GM20431 (cell line): ENCODE measurements around the gene ZNF230.

ENCODE experiments used
- in situ Hi-C: fragments of 300-500 bp; cut with MseI, MboI; formaldehyde crosslinking; loops from one replicate; pipeline ENCODE4 v1.15.0; 2020; ENCODE audit warnings: low sequenced_read_pairs; ENCODE audit not compliant: unreplicated experiment

The ZNF230 gene

DNA sequence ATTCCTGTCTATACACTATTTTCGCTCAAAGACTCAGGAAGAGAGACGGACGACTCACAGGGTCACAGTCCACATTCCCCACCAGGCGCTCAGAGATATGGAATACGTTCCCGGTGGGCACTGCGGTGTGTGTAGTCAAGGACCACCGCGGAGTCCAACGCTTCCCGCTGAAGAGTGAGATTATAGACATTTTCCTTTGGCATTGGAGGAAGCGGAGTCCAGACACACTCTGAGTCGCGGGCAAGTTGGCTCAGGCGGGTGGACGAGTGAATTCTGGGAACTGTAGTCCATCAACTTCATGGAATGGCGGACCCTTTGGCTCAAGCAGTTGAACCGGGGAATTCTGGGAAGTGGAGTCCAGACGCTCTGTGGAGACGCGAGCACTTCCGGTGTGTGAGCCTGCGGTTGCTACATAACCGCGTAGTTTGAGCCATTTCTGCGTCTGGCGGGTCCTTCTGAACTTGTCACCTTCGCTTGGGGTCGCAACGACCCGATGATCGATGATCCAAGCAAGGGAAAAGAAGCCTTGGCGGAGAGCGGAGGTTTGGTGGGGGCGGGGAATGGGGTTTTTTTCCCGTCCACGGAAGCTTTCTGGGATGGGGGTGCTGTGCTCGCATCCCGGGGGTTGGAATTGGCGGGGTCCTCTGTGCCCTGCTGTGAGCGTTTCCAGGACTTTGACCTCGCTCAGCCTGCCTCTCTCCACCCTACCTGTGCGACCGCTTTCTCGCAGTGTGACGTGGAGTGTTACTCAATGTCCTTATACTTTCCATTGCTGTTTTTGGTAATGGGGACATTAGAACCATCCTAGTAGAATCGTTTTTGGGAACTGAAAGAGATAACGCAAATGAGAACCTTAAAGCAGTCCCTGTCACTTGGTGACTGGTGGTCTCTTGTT lies at the start of gene ZNF230:
ZNF230 (plus strand) TSS at position 392 of the 895 bp plus-strand sequence. CDS start 4,122 bp downstream, outside the sequence.
- in situ Hi-C loops = no loop called here

DNA sequence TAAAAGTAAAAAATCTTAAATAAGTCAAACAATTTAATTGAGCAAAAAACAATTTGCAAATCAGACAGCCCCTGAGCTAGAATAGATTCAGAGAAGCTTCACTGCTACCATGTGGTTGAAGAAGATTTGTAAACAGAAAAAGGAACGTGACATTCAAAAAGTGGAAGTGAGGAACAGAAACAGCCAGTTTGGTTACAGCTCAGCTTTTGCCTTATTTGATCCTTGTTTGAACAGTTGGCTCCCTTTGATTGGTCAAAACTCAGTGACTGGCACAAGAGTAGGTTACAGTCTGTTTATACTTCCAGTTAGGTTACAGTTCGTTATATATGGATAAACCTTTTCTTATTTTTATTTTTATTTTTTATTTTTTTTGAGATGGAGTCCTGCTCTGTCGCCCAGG lies 45.9 kb upstream of the ZNF230 start:
- in situ Hi-C loops = no loop called here

DNA sequence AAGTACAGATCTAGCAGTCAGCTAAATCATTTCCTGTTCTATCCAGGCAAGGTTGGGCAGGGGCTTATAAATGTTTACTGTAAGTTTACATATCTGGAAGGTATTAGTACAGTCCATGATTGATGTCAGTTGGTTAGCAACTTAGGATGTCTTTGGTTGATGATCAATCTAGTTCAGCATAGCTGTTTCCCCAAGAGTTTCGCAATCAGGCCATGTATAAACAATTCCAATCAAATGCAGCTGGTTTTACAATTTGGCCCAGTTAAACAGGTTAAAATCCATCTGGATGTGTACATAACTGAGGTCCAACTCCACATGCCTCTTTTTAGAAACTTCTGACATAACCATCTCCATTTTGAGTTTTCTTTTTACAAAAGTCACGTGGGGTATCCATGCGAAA lies 44.9 kb upstream of the ZNF230 start:
- in situ Hi-C loops = no loop called here

DNA sequence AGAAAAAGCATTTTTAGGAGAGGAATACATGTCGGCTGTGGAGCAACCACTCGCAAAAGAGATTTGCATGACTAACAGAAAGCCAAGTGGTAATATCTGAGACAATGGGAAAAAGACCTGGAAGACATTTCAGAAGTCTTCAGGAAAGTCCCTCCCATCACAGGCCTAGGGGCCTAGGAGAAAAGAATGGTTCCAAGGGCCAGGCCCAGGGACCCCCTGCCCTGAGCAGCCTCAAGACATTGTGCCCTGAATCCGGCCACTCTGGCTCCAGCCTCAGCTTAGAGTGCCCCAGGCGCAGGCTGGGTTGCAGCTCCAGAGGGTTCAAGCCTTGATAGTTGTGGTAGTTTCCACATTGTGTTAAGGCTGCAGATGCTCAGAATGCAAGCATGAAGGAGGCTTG lies 42.3 kb upstream of the ZNF230 start:
- in situ Hi-C loops = no loop called here

DNA sequence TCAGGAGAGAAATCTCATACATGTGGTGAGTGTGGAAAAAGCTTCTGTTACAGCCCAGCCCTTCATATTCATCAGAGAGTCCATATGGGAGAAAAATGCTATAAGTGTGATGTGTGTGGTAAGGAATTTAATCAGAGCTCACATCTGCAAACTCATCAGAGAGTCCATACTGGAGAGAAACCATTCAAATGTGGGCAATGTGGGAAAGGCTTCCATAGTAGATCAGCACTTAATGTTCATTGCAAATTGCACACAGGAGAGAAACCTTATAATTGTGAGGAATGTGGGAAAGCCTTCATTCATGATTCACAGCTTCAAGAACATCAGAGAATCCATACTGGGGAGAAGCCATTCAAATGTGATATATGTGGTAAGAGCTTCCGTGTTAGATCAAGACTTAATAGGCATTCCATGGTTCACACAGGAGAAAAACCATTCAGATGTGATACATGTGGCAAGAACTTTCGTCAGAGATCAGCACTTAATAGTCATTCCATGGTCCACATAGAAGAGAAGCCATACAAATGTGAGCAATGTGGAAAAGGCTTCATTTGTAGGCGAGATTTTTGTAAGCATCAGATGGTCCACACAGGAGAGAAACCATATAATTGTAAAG lies 36.6 kb upstream of the ZNF230 start:
- in situ Hi-C loops = no loop called here

DNA sequence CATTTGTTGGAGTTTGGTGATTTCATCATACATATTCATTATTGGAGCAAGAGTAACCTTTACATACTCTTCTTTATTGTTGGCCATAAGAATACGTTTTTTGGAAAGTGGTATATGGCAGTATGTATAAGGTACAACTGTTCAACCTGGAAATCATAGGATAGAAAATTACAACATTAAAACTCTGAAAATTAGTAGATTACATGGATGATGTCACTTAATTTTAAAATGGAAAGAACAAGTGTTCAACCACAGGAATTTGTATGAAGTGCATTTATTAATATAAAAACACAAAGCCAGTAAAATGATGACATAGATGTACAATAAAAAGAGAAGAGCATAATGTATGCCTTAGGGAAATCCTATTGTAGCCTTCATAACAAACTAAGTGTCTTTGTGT lies 26.0 kb upstream of the ZNF230 start:
- in situ Hi-C loops = no loop called here

DNA sequence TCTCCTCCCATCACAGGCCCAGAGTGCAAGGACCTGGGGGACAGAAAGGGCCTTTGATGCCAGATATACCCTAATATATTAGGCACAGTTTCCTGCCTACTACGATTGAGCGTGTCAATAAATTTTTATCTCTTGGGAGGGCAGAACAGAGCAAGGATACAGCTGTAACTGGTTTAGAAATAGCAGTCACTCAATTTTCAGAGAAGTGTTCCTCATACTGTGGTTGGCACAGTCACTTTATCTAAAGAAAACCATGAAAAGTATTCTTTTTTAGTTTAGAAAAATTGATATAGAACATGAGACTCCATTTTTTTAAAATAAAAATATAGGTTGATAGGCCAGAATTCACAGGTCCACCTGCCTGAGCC lies 19.2 kb upstream of the ZNF230 start:
- in situ Hi-C loops = no loop called here

DNA sequence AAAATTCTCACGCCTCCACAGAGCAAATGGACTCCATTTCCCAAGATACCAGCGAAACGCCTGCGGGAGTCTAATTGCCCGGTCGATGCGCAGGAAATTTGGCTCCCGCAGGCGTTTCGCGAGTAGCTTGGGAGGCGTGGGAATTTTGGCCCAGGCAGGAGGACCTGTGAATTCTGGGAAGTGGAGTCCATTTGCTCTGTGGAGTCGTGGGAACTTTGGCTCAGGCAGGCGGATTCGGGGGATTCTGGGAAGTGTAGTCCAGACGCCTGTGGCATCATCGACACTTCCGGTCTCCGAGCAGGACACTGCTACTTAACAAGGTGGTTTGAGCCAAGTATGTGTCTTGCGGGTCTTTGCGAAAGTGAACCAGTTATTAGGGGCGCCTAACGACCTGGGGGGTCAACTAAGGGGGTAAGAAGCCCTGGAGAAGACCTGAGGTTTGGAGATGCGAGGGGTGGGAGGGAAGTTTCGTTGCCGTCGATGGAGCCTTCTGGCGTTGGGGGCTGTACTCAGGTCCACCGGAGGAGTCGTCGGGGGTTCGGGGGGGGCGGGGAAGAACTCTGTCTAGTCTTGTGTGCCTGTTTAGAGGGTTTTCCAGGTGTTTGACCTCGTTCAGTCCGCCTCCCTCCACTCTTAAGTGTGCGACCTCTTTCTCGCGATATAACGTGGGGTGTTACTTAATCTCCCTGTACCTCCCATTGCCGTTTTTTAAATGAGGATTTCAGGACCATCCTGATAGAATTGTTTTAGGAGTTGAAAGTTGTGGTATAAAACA lies 18.7 kb upstream of the ZNF230 start, which contains the start of gene ZNF155:
ZNF155 (plus strand) TSS at position 277 of the 775 bp plus-strand sequence. CDS start 4,356 bp downstream, outside the sequence.
- in situ Hi-C loops = no loop called here

DNA sequence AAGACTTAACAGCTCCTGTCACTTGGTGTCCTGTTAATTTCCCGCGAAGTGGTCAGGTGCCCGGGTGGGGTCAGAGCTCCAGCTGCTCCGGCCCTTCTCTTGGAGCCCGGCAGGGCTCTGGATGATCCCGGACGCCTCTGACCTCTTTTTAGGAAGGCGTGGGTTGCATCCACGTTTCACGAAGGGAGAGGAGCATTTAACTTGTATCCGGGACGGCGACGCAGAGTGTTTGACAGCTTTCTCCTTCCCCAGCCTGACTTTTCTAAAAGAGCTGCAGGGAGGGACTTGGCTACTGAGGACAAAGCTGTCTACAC lies 18.1 kb upstream of the ZNF230 start:
- in situ Hi-C loops = no loop called here

DNA sequence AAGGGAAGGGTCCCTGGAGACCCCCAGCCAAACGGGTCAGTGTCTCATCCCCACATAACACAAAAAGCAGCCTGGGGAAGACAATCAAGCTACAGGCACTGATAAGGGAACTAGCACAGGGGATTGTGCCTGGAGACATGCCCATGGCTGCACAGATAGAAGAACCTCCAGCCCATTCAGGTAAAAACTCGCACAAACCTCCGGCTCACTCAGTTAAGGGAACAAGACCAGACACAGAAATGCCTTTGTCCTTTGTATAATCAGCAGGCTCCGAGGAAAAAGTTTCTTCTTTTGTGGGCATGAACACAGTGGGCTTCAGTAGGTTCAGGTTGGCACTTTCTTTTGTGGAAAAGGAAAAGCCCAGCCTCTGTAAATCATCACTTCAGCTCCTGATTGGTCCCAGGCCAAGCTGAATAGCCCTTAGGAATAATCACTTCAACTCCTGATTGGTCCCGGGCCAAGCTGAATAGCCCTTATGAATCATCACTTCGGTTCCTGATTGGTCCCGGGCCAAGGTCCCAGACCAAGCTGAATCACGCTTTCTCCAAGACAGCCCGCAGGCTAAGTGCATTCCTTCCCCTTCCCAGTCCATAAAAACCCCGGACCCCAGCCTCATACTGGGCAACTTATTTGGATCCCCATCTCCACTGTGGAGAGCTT lies 5.0 kb upstream of the ZNF230 start:
- in situ Hi-C loops = no loop called here

DNA sequence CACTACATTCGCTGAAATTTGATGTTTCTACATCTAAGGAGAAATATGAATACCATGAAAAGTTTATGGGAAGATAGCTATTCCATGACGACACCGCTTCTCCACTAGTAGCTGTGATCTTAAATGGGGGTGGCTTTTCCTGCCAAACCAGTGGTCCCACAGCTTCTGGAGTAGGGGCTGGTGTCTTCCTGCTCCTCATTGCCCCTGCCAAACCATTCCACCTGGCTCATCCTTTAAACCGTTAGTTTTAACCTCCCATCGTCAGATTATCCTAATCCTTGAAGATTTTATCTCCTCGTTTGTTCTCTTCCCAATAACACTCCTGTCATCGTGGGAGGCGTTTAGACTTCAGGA lies 568 bp upstream of the ZNF230 start:
- in situ Hi-C loops = no loop called here

DNA sequence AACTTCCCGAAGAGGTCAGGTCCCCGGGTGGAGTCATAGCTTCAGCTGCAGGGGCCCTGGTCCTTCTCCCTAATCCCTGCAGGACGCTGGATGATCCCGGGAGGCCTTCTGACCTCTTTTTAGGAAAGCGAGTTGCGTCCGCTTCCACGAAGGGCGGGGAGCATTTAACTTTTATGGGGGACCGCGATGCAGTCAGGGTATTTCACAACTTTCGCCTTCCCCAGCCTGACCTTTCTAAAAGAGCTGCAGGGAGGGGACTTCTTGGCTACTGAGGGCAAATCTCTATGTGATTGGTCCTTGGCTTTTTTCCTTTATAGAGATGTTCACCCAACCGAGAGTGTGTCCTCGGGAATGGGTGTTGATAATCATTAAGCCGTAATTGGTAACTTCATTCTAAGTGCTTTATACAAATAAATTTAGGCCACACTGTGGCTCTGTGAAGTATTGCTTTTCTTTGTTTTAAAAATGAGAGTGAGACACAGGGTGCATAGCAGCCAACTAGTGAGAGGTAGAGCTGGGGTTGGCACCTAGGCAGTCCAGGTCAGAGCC lies 778 bp downstream of the ZNF230 start:
- in situ Hi-C loops = no loop called here

DNA sequence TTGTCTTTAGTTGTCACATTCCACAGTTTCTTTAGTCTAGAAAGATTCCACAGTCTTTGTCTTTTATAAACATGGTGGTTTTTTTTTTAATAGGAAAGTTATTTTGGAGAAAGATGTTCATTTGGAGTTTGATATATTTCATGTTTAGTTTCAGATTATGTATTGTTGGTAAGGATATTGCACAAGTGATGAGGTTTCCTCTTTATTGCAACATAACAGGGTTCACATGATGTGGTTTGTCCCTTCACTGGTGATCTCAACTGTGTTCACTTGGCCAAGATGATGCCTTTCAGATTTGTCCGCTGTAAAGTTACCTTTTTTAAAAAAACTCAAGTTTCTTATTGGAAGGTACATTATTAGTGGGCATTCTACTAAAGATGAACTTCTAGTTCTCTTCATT lies 3.2 kb downstream of the ZNF230 start:
- in situ Hi-C loops = no loop called here

DNA sequence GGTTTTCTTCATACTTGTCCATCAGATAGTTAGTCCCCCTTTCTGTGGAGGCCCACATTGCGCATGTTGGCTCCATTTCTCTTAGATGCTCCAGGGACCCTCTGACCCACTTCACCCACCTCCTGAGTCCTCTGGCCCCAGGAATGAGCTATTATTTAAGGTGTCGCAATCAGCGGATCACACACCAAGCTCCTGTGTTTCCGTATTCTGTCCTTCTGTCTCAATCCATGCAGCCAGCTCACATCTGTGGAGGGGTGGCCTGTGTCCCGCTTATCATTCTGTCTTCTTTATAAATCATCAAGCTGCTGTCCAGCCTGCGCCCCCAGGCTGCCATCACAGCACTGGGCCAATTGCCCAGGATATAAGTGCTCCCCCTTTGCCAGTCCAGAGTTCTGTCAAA lies 4.7 kb downstream of the ZNF230 start:
- in situ Hi-C loops = no loop called here

DNA sequence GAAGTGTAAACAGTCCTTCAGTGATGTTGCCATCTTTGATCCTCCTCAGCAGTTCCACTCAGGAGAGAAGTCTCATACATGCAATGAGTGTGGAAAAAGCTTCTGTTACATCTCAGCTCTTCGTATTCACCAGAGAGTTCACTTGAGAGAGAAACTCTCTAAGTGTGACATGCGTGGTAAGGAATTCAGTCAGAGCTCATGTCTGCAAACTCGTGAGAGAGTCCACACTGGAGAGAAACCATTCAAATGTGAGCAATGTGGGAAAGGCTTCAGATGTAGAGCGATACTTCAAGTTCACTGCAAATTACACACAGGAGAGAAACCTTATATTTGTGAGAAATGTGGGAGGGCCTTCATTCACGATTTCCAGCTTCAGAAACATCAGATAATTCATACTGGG lies 7.7 kb downstream of the ZNF230 start:
- in situ Hi-C loops = no loop called here

DNA sequence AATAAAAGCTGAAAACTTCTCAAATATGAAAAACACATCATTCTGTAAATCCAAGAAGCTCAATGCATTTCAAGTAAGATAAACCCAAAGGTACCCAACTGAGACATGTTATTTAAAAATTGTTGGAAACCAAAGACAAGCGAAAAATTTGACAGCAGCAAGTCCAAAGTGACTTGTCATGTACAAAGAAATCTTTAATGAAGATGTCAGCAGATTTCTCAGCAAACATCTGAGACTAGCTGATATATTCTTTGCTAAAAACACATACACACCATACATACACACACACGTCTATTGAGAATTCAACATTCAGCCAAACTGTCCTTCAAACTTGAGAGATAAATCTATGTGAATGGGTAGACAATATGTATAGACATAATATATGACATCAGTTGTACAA lies 16.7 kb downstream of the ZNF230 start:
- in situ Hi-C loops = no loop called here

DNA sequence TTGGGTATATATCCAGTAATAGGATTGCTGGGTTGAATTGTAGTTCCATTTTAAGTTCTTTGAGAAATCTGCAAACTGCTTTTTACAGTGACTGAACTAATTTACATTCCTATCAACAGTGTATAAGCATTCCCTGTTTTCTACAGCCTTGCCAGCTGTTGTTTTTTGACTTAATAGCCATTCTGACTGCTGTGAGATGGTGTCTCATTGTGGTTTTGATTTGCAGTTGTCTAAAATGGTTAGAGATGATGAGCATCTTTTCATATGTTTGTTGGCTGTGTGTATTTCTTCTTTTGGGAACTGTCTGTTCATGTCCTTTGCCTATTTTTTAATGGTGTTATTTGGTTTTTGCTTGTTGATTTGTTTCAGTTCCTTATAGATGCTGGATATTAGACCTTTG lies 18.5 kb downstream of the ZNF230 start:
- in situ Hi-C loops = no loop called here

DNA sequence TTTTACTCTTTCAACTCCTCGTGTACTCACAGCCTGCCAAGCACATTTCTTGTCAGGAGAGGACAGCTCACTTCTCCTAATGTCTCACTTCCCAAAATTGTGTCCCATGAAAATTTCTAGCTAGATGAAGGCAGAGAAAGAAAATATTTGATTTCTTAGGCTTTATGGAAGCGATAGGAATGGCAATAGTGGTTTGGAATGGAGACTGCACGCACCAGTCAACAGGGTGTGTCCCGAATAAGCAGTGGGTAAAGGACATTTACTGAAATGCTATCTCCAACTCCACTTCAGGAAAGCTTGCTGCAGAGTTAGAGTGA lies 22.1 kb downstream of the ZNF230 start:
- in situ Hi-C loops = no loop called here

DNA sequence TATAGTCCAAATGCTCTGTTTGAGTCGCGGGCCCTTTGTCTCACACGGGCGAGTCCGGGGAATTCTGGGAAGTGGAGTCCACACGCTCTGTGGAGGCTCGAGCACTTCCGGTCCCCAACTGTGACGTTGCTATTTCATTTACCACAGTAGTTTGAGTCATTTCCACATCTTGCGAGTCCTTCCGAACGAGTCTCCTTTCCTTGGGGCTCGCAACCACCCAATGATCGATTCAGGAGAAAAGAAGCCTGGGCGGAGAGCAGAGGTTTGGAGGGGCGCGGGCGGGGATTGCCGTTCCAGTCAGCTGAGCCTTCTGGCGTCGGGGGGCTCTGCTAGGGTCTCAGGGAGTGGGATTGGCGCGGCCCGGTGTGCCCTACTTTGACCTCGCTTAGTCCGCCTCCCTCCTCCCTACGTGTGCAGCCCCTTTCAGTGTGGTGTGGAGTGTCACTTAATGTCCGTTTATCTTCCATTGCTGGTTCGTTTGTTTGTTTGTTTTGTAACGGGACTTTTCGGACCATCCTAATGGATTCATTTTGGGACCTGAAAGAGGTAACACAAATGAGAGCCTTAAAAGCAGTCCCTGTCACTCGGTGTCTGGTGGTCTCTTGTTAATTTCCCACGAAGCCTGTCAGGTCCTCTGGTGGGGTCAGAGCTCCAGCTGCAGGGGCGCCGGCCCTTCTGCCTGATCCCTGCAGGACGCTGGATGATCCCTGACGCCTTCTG lies 22.6 kb downstream of the ZNF230 start, which contains the start of gene ZNF222:
ZNF222 (plus strand) TSS at position 163 of the 720 bp plus-strand sequence; CDS start at position 221, 58 bp downstream.
- in situ Hi-C loops = no loop called here

DNA sequence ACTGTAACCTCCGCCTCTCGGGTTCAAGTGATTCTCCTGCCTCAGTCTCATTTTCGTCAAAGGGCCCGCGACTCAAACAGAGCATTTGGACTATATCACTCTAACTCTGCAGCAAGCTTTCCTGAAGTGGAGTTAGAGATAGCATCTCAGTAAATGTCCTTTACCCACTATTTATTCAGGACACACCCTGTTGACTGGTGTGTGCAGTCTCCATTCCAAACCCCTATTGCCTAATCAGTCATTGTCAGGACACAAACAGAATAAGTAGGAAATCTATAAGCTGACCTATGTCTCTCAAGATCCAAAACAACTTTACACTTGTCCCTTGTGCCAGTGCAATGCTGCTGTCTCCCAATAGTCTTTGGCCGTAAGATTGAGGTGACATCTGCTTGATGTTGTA lies 23.9 kb downstream of the ZNF230 start:
- in situ Hi-C loops = no loop called here
